ENCODE measurements around the gene CD27. TPM values are rescaled to one million over a fixed set of nuclear protein-coding genes. Genes with fewer than 3 reads are reported as not detected.

The CD27 gene
- total RNA-seq, 6 experiments from 2014 or later: 0.19 to 0.28 TPM; not detected in 4

- Mint-ChIP-seq H3K27ac (no peak overlapping the region; the same call in 1 of the 2 replicates), H3K4me3 (no peak overlapping the region), H3K9me3 (no peaks in the 10 kb centered on the region), H3K36me3 (ENCODE audit: low read depth) (peaks cover 8% of the 10 kb centered on the region; the same call in 1 of the 2 replicates), H3K4me1 (ENCODE audit: low read depth) (peaks cover 3% of the 10 kb centered on the region), H3K27me3 (ENCODE audit: insufficient read depth) (no peaks in the 10 kb centered on the region)
- no peak for DNase-seq
- TF ChIP-seq CTCF (IDR thresholded peaks at IDR 0.05): no peak
Observed at GRCh38 chr12:6500466-6500865, 55.7 kb downstream of the CD27 start.

Other genes starting within 250 kb of the CD27 start
- gene CD9, start 244.6 kb upstream of the CD27 start, total RNA-seq (2021; fragmentation: NEBNext Ultra II Directional; extraction: Animal tissue kit (Norgen Biotek cat#: 25700)): 10 to 100 TPM; 43.2 to 72.6 (median 46.4) TPM
- gene PLEKHG6, start 134.3 kb upstream of the CD27 start, total RNA-seq (2021; fragmentation: NEBNext Ultra II Directional; extraction: Animal tissue kit (Norgen Biotek cat#: 25700)): not detected
- gene TNFRSF1A, start 102.9 kb upstream of the CD27 start, total RNA-seq (2021; fragmentation: NEBNext Ultra II Directional; extraction: Animal tissue kit (Norgen Biotek cat#: 25700)): 100 to 1,000 TPM; 105 to 122 (median 112) TPM
- gene SCNN1A, start 69.4 kb upstream of the CD27 start, total RNA-seq (2021; fragmentation: NEBNext Ultra II Directional; extraction: Animal tissue kit (Norgen Biotek cat#: 25700)): under 1 TPM in 1 of 6 experiments, not detected in 5; 0.18 TPM
- 100 to 1,000 TPM in 3 of 6 experiments, 10 to 100 TPM in 3; 91.5 to 124 (median 106) TPM for gene LTBR, start 60.8 kb upstream of the CD27 start, total RNA-seq (2021; fragmentation: NEBNext Ultra II Directional; extraction: Animal tissue kit (Norgen Biotek cat#: 25700))
- 1 to 10 TPM; 4.3 to 8.2 (median 6.5) TPM for gene TAPBPL, start 7.1 kb downstream of the CD27 start, total RNA-seq (2021; fragmentation: NEBNext Ultra II Directional; extraction: Animal tissue kit (Norgen Biotek cat#: 25700))
- 10 to 100 TPM in 5 of 6 experiments, 1 to 10 TPM in 1; 8.6 to 13.0 (median 10.8) TPM for gene VAMP1, start 25.7 kb downstream of the CD27 start, total RNA-seq (2021; fragmentation: NEBNext Ultra II Directional; extraction: Animal tissue kit (Norgen Biotek cat#: 25700))
- gene MRPL51, start 48.3 kb downstream of the CD27 start, total RNA-seq (2021; fragmentation: NEBNext Ultra II Directional; extraction: Animal tissue kit (Norgen Biotek cat#: 25700)): 100 to 1,000 TPM; 227 to 290 (median 257) TPM
- 10 to 100 TPM; 42.2 to 75.9 (median 65.4) TPM for gene NCAPD2, start 49.1 kb downstream of the CD27 start, total RNA-seq (2021; fragmentation: NEBNext Ultra II Directional; extraction: Animal tissue kit (Norgen Biotek cat#: 25700))
- gene GAPDH, start 89.6 kb downstream of the CD27 start, total RNA-seq (2021; fragmentation: NEBNext Ultra II Directional; extraction: Animal tissue kit (Norgen Biotek cat#: 25700)): 1,000 to 10,000 TPM; 6,263 to 7,539 (median 6,900) TPM
- 10 to 100 TPM; 25.9 to 35.6 (median 29.2) TPM for gene IFFO1, start 111.1 kb downstream of the CD27 start, total RNA-seq (2021; fragmentation: NEBNext Ultra II Directional; extraction: Animal tissue kit (Norgen Biotek cat#: 25700))
- gene NOP2, start 123.3 kb downstream of the CD27 start, total RNA-seq (2021; fragmentation: NEBNext Ultra II Directional; extraction: Animal tissue kit (Norgen Biotek cat#: 25700)): 10 to 100 TPM; 39.5 to 60.5 (median 42.6) TPM
- 100 to 1,000 TPM; 167 to 193 (median 183) TPM for gene CHD4, start 162.4 kb downstream of the CD27 start, total RNA-seq (2021; fragmentation: NEBNext Ultra II Directional; extraction: Animal tissue kit (Norgen Biotek cat#: 25700))
- gene LPAR5, start 191.0 kb downstream of the CD27 start, total RNA-seq (2021; fragmentation: NEBNext Ultra II Directional; extraction: Animal tissue kit (Norgen Biotek cat#: 25700)): not detected
- not detected for gene ACRBP, start 202.5 kb downstream of the CD27 start, total RNA-seq (2021; fragmentation: NEBNext Ultra II Directional; extraction: Animal tissue kit (Norgen Biotek cat#: 25700))
- gene ING4, start 218.2 kb downstream of the CD27 start, total RNA-seq (2021; fragmentation: NEBNext Ultra II Directional; extraction: Animal tissue kit (Norgen Biotek cat#: 25700)): 10 to 100 TPM; 19.7 to 26.8 (median 21.7) TPM
- gene ZNF384, start 244.4 kb downstream of the CD27 start, total RNA-seq (2021; fragmentation: NEBNext Ultra II Directional; extraction: Animal tissue kit (Norgen Biotek cat#: 25700)): 10 to 100 TPM; 32.8 to 43.9 (median 41.1) TPM

All from HFFc6 (cell line).